ENCODE data around the gene COMT.

COMT gene

GRCh38 chr22:19912271-19912999 is 29.1 kb upstream of the COMT start:
- TF ChIP-seq ZNF776 (tag by site-specific recombination; IDR thresholded peaks at IDR 0.05; ENCODE audit: borderline replicate concordance) (no peak), KLF1 (tag by site-specific recombination; IDR thresholded peaks at IDR 0.05) (no peak), INSM2 (tag by site-specific recombination; IDR thresholded peaks at IDR 0.05) (no peak), ZNF701 (tag by site-specific recombination; IDR thresholded peaks at IDR 0.05) (no peak), ZNF518A (tag by site-specific recombination; conservative IDR thresholded peaks at IDR 0.05; ENCODE audit: low read depth) (no peak), TSHZ1 (tag by site-specific recombination; IDR thresholded peaks at IDR 0.05; ENCODE audit: borderline replicate concordance) (no peak), ZNF544 (tag by site-specific recombination; IDR thresholded peaks at IDR 0.05) (no peak), SALL2 (tag by site-specific recombination; IDR thresholded peaks at IDR 0.05; ENCODE audit: borderline replicate concordance) (no peak)
- CTCF ChIA-PET, result interaction anchor here (0.6 to 8.4 kb wide), 8 partner anchors 10 to 188 kb away, joined by 3 to 184 read pairs (median 9); partner anchors contain the start of gene GP1BB
- Histone ChIP-seq H3K36me3 (ENCODE audit: control insufficient read depth in 2 of 2, insufficient read depth in 1 of 2, low read length in 2 of 2) (peaks cover 8 to 58% of the 10 kb centered on the region in 2 experiments; a peak in 2 of 3 replicates), H3K9me3 (ENCODE audit: control insufficient read depth, insufficient read depth, low read depth, low read length) (no peaks in the 10 kb centered on the region), H3K4me1 (ENCODE audit: control insufficient read depth, insufficient read depth, low read length) (no peaks in the 10 kb centered on the region), H3K4me3 (ENCODE audit: low read depth, low read length) (no peak overlapping the region), H3K27ac (ENCODE audit: extremely low read depth, low read depth, low read length) (no peak overlapping the region)
- POLR2A ChIA-PET, result interaction anchor here (0.5 to 1.1 kb wide), 4 partner anchors 9 to 182 kb away, joined by 3 to 4 read pairs (median 4); partner anchors contain the start of genes COMT and TXNRD2

- no peak overlapping the region for H3K27ac ChIP-seq (ENCODE audit: extremely low read depth, low read depth, low read length)
- H3K9me3 ChIP-seq (ENCODE audit: control insufficient read depth, insufficient read depth, low read depth, low read length), result no peaks in the 10 kb centered on the region
- no peaks in the 10 kb centered on the region for H3K4me1 ChIP-seq (ENCODE audit: control insufficient read depth, insufficient read depth, low read length)
- peaks cover 8 to 63% of the 10 kb centered on the region in 2 experiments; a peak in 2 of 3 replicates for H3K36me3 ChIP-seq (ENCODE audit: control insufficient read depth in 2 of 2, insufficient read depth in 1 of 2, low read length in 2 of 2)
- H3K4me3 ChIP-seq (ENCODE audit: low read depth, low read length), result no peak overlapping the region
- ChIA-PET CTCF (interaction anchor here (0.8 to 8.4 kb wide), 3 partner anchors 34 to 190 kb away, joined by 3 to 184 read pairs (median 6); partner anchors contain the start of gene GP1BB), POLR2A (interaction anchor here (0.9 to 1.1 kb wide), 3 partner anchors 9 to 183 kb away, joined by 3 to 4 read pairs (median 3); no protein-coding TSS in a partner anchor)
- TF ChIP-seq ZBTB20 (tag by site-specific recombination; IDR thresholded peaks at IDR 0.05) (no peak), HOXA7 (CRISPR knock-in tag; IDR thresholded peaks at IDR 0.05; ENCODE audit: borderline replicate concordance) (no peak), ZNF561 (tag by site-specific recombination; IDR thresholded peaks at IDR 0.05; ENCODE audit: borderline replicate concordance) (no peak), KLF16 (tag by site-specific recombination; IDR thresholded peaks at IDR 0.05) (no peak), ZNF596 (tag by site-specific recombination; IDR thresholded peaks at IDR 0.05) (no peak), MYNN (tag by site-specific recombination; IDR thresholded peaks at IDR 0.05; ENCODE audit: borderline replicate concordance) (no peak), ZNF664 (tag by site-specific recombination; IDR thresholded peaks at IDR 0.05) (no peak), ZNF639 (tag by site-specific recombination; IDR thresholded peaks at IDR 0.05) (no peak), PRDM1 (tag by site-specific recombination; IDR thresholded peaks at IDR 0.05) (no peak), ZNF24 (tag by site-specific recombination; IDR thresholded peaks at IDR 0.05) (no peak), ZNF23 (tag by site-specific recombination; IDR thresholded peaks at IDR 0.05; ENCODE audit: borderline replicate concordance) (no peak)
These were observed 28.1 kb upstream of the COMT start for GRCh38 chr22:19913337-19913936.
